ENCODE results near the gene MUS81.

Gene MUS81

GRCh38 chr11:65859095-65859811 lies 980 bp upstream of the MUS81 start:
- DNase-seq (ENCODE audit: low read depth in 1 of 2, low spot score in 1 of 2), result peak; percentile 87 to 95

GRCh38 chr11:65859812-65860277 lies 388 bp upstream of the MUS81 start:
- DNase-seq (ENCODE audit: low read depth in 1 of 2, low spot score in 1 of 2), result no peak

GRCh38 chr11:65861165-65861505 lies 902 bp downstream of the MUS81 start:
- no peak for DNase-seq (ENCODE audit: low read depth in 1 of 2, low spot score in 1 of 2)

GRCh38 chr11:65861533-65862183 lies 1.4 kb downstream of the MUS81 start:
- DNase-seq (ENCODE audit: low read depth in 1 of 2, low spot score in 1 of 2), result no peak

- no peak for DNase-seq (ENCODE audit: low read depth in 1 of 2, low spot score in 1 of 2)
Observed at GRCh38 chr11:65862191-65862735, 2.0 kb downstream of the MUS81 start.

- no peak for DNase-seq (ENCODE audit: low read depth in 1 of 2, low spot score in 1 of 2)
Observed at GRCh38 chr11:65862941-65863888, 3.0 kb downstream of the MUS81 start.

- no peak for DNase-seq (ENCODE audit: low read depth in 1 of 2, low spot score in 1 of 2)
Observed at GRCh38 chr11:65863889-65864705, 3.9 kb downstream of the MUS81 start.

- no peak for DNase-seq (ENCODE audit: low read depth in 1 of 2, low spot score in 1 of 2)
Observed at GRCh38 chr11:65864706-65865471, 4.7 kb downstream of the MUS81 start.

- no peak for DNase-seq (ENCODE audit: low read depth in 1 of 2, low spot score in 1 of 2)
Observed at GRCh38 chr11:65865550-65866172, 5.4 kb downstream of the MUS81 start.

GRCh38 chr11:65866509-65867283 lies 6.5 kb downstream of the MUS81 start:
- DNase-seq (ENCODE audit: low read depth in 1 of 2, low spot score in 1 of 2), result no peak

- DNase-seq (ENCODE audit: low read depth in 1 of 2, low spot score in 1 of 2), result no peak
Observed at GRCh38 chr11:65867284-65868071, 7.2 kb downstream of the MUS81 start.

GRCh38 chr11:65868076-65868667 lies 7.9 kb downstream of the MUS81 start:
- DNase-seq (ENCODE audit: low read depth in 1 of 2, low spot score in 1 of 2), result no peak

GRCh38 chr11:65868907-65869306 lies 8.7 kb downstream of the MUS81 start:
- DNase-seq (ENCODE audit: low read depth in 1 of 2, low spot score in 1 of 2), result no peak

- no peak for DNase-seq (ENCODE audit: low read depth in 1 of 2, low spot score in 1 of 2)
Observed at GRCh38 chr11:65869643-65870306, 9.5 kb downstream of the MUS81 start.

GRCh38 chr11:65870307-65870658 lies 10.1 kb downstream of the MUS81 start:
- no peak for DNase-seq (ENCODE audit: low read depth in 1 of 2, low spot score in 1 of 2)

- no peak for DNase-seq (ENCODE audit: low read depth in 1 of 2, low spot score in 1 of 2)
Observed at GRCh38 chr11:65870706-65871681, 10.8 kb downstream of the MUS81 start.
